T-helper 1 cell (primary cell): ENCODE results near the gene NTMT1.
"Not testable (repeated sequence)": the region's sequence is repeated elsewhere in the genome, so short reads cannot be mapped to it uniquely, and the experiment has no call there.

Source experiments
- DNase-seq, 5 donors: peaks; one replicate each; pipeline ENCODE4 v3.0.0-alpha.2; 2012 to 2020

The NTMT1 gene

GRCh38 chr9:129655154-129655553, 29.2 kb downstream of the NTMT1 start:
- DNase-seq: no peak

GRCh38 chr9:129655696-129656095, 29.7 kb downstream of the NTMT1 start:
- no peak for DNase-seq

- DNase-seq: no peak
Observed at GRCh38 chr9:129656795-129657390, 30.9 kb downstream of the NTMT1 start.

GRCh38 chr9:129661029-129661428, 35.1 kb downstream of the NTMT1 start:
- no peak for DNase-seq

GRCh38 chr9:129662239-129662638, 36.3 kb downstream of the NTMT1 start:
- not testable (repeated sequence) for DNase-seq

GRCh38 chr9:129664746-129665388, 38.9 kb downstream of the NTMT1 start:
- no peak for DNase-seq

GRCh38 chr9:129665389-129665775, 39.4 kb downstream of the NTMT1 start, which contains the start of gene PRRX2:
TSS of gene PRRX2 (plus strand) at chr9:129665647. CDS start at chr9:129665868, 221 bp downstream.
- peak in 1 of 5 donors; percentile 16 for DNase-seq

- DNase-seq: no peak
Observed at GRCh38 chr9:129665814-129666520, 40.0 kb downstream of the NTMT1 start.

GRCh38 chr9:129666575-129666974, 40.6 kb downstream of the NTMT1 start:
- DNase-seq: no peak

GRCh38 chr9:129667378-129667777, 41.4 kb downstream of the NTMT1 start:
- DNase-seq: no peak

GRCh38 chr9:129667850-129668249, 41.9 kb downstream of the NTMT1 start:
- DNase-seq: no peak

GRCh38 chr9:129669141-129669718, 43.3 kb downstream of the NTMT1 start:
- DNase-seq: no peak

GRCh38 chr9:129669946-129670345, 44.0 kb downstream of the NTMT1 start:
- DNase-seq: no peak

GRCh38 chr9:129671065-129671464, 45.1 kb downstream of the NTMT1 start:
- no peak for DNase-seq

- no peak for DNase-seq
Observed at GRCh38 chr9:129671519-129671918, 45.6 kb downstream of the NTMT1 start.

- DNase-seq: no peak
Observed at GRCh38 chr9:129672702-129673101, 46.7 kb downstream of the NTMT1 start.

GRCh38 chr9:129673602-129674001, 47.6 kb downstream of the NTMT1 start:
- DNase-seq: no peak

GRCh38 chr9:129674229-129674628, 48.3 kb downstream of the NTMT1 start:
- DNase-seq: no peak

- no peak for DNase-seq
Observed at GRCh38 chr9:129675620-129676019, 49.7 kb downstream of the NTMT1 start.

- no peak for DNase-seq
Observed at GRCh38 chr9:129676287-129676686, 50.3 kb downstream of the NTMT1 start.

- DNase-seq: no peak
Observed at GRCh38 chr9:129676975-129677374, 51.0 kb downstream of the NTMT1 start.

- DNase-seq: no peak
Observed at GRCh38 chr9:129677456-129677855, 51.5 kb downstream of the NTMT1 start.

GRCh38 chr9:129678844-129679243, 52.9 kb downstream of the NTMT1 start:
- DNase-seq: no peak

GRCh38 chr9:129679537-129679936, 53.6 kb downstream of the NTMT1 start:
- DNase-seq: no peak
